GM23248 (cell line): ENCODE results near the gene ATP6AP2. TPM values are rescaled to one million over a fixed set of nuclear protein-coding genes. Genes with fewer than 3 reads are reported as not detected.

ENCODE experiments used
- DNase-seq: peaks from one replicate; pipeline ENCODE4 v3.0.0-alpha.2; 2015
- H2AFZ ChIP-seq: fragments of 200-600 bp; sonication (generic); 2 replicates; pipeline ENCODE4 v1.6.1; 2016; ENCODE audit warnings: antibody characterized with exemption
- H3F3A ChIP-seq: fragments of 200-600 bp; sonication (generic); 2 replicates; pipeline ENCODE4 v1.6.1; 2016; ENCODE audit warnings: mild to moderate bottlenecking, antibody characterized with exemption, mixed run types; ENCODE audit not compliant: insufficient read depth
- H3K27ac ChIP-seq: fragments of 200-600 bp; sonication (generic); 2 replicates; pipeline ENCODE4 v1.5.1; 2016; ENCODE audit warnings: mild to moderate bottlenecking
- H3K27me3 ChIP-seq: fragments of 200-600 bp; sonication (generic); replicated peaks from 2 replicates; pipeline ENCODE4 v1.6.1; 2016; ENCODE audit warnings: mild to moderate bottlenecking; ENCODE audit not compliant: insufficient read depth
- H3K36me3 ChIP-seq: fragments of 200-600 bp; sonication (generic); 2 replicates; pipeline ENCODE4 v1.6.1; 2016; ENCODE audit warnings: low read depth, mild to moderate bottlenecking
- H3K4me1 ChIP-seq: fragments of 200-600 bp; sonication (generic); 2 replicates; pipeline ENCODE4 v1.6.1; 2016; ENCODE audit warnings: mild to moderate bottlenecking; ENCODE audit not compliant: insufficient read depth
- H3K4me2 ChIP-seq: fragments of 200-600 bp; sonication (generic); one replicate; pipeline ENCODE4 v1.6.1; 2016; ENCODE audit warnings: mild to moderate bottlenecking; ENCODE audit not compliant: unreplicated experiment
- H3K4me3 ChIP-seq: fragments of 200-600 bp; sonication (generic); 2 replicates; pipeline ENCODE4 v1.5.1; 2016; ENCODE audit warnings: mild to moderate bottlenecking
- H3K79me2 ChIP-seq: fragments of 200-600 bp; sonication (generic); 2 replicates; pipeline ENCODE4 v1.6.1; 2016; ENCODE audit warnings: mild to moderate bottlenecking; ENCODE audit not compliant: insufficient read depth
- H3K9ac ChIP-seq: fragments of 200-600 bp; sonication (generic); 2 replicates; pipeline ENCODE4 v1.6.1; 2016; ENCODE audit warnings: mild to moderate bottlenecking
- H3K9me2 ChIP-seq: fragments of 200-600 bp; sonication (generic); 2 replicates; pipeline ENCODE4 v1.6.1; 2016; ENCODE audit warnings: mixed run types, mild to moderate bottlenecking, moderate library complexity; ENCODE audit not compliant: insufficient read depth
- H3K9me3 ChIP-seq: fragments of 200-600 bp; sonication (generic); one replicate; pipeline ENCODE4 v1.6.1; 2017; ENCODE audit warnings: low read depth
- H4K20me1 ChIP-seq: fragments of 200-600 bp; sonication (generic); 2 replicates; pipeline ENCODE4 v1.6.0; 2016; ENCODE audit not compliant: insufficient read depth
- EZH2 ChIP-seq: fragments of 200-600 bp; sonication (generic); IDR thresholded peaks from 2 replicates; pipeline ENCODE4 v1.6.1; 2018; ENCODE audit warnings: antibody characterized with exemption, mild to moderate bottlenecking; ENCODE audit not compliant: insufficient read depth, poor library complexity, severe bottlenecking
- EZH2phosphoT487 ChIP-seq: fragments of 200-600 bp; sonication (generic); IDR thresholded peaks from 2 replicates; pipeline ENCODE4 v1.6.1; 2018; ENCODE audit warnings: antibody characterized with exemption, moderate library complexity, mild to moderate bottlenecking, low read depth; ENCODE audit not compliant: insufficient read depth
- WGBS, 2 experiments: methylation state at CpG; one replicate each; pipeline ENCODE4 v1.1.6; 2015 to 2017; ENCODE audit warnings: low lambda C conversion rate in 2 of 2, low coverage in 1 of 2; ENCODE audit errors: missing lambda C conversion rate in 2 of 2; 5-methylcytosine and 5-hydroxymethylcytosine counted together
- in situ Hi-C: fragments of 300-500 bp; cut with MboI; formaldehyde crosslinking; loops from 2 replicates; pipeline ENCODE4 v1.15.0; 2020
- polyA plus RNA-seq: library from polyadenylated mRNA; unstranded; fragments of >200 nt; fragmentation: Nextera tagmentation; extraction: Ambion mirVana; gene quantifications from 2 replicates; pipeline ENCODE4 v1.2.1, GENCODE V29; 2016
- total RNA-seq: library from RNA; depleted of rRNA; stranded (reverse); fragments of >200 nt; shearing (Covaris generic); gene quantifications from 2 replicates; pipeline ENCODE4 v1.2.3, GENCODE V29; 2014; rRNA removed

ATP6AP2 gene, protein sequence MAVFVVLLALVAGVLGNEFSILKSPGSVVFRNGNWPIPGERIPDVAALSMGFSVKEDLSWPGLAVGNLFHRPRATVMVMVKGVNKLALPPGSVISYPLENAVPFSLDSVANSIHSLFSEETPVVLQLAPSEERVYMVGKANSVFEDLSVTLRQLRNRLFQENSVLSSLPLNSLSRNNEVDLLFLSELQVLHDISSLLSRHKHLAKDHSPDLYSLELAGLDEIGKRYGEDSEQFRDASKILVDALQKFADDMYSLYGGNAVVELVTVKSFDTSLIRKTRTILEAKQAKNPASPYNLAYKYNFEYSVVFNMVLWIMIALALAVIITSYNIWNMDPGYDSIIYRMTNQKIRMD
- total RNA-seq (211 and 212 TPM in 2 replicates), polyA plus RNA-seq (442 and 443 TPM in 2 replicates)

DNA sequence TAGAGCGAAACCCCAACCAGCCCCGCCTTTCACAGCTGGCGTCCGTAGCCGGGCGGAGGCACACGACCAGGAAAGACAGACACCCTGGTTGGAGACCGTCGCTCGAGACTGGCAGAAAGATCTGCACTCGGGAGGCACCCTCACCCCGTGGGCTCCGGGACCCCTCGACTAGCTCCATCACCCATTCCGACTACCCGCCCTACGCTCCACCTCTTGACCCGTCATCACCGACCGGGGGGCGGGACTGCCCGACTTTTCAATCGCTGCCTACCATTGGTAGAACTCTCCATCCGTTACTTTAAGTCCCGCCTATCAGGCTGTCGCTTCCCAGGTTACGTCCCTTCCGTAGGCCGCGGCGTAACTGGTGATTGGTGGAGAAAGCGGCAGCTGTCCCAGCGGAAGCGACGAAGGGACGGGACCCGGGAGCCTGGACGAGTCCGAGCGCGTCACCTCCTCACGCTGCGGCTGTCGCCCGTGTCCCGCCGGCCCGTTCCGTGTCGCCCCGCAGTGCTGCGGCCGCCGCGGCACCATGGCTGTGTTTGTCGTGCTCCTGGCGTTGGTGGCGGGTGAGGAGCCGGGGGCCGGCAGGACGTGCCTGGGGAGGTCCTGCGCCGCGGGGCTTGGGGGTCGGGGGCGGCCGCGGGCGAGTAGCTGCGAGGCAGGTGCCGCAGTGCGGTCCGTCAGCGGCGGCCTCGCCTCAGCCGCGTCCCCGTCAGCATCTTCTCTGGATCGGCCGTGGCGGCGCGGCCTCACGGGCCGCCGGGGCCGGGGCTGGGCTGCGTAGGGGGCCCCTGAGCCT lies at the start of gene ATP6AP2:
Gene ATP6AP2, plus strand, starts transcription at position 434 of the 799 bp plus-strand sequence. Its CDS starts 96 bp downstream, at position 530.
- H3K9me2 ChIP-seq: no peaks in the 10 kb centered on the region
- H3K4me1 ChIP-seq: peaks cover 6% of the 10 kb centered on the region; the same call in 1 of the 2 replicates
- peak within 1 kb of the TSS; percentile 78 for H3K4me2 ChIP-seq
- H3K9ac ChIP-seq: peak within 1 kb of the TSS; percentile 94
- peaks cover 47% of the 10 kb centered on the region for H3K79me2 ChIP-seq
- H2AFZ ChIP-seq: peak within 1 kb of the TSS; percentile 83
- in situ Hi-C loops: no loop called here
- peak within 1 kb of the TSS; percentile 93 for H3K4me3 ChIP-seq
- no peaks in the 10 kb centered on the region for H3K36me3 ChIP-seq
- H4K20me1 ChIP-seq: no peaks in the 10 kb centered on the region
- H3K27me3 ChIP-seq: no peaks in the 10 kb centered on the region
- DNase-seq: peak; percentile 94
- TF ChIP-seq EZH2phosphoT487 (no peak), EZH2 (no peak)
- no peaks in the 10 kb centered on the region for H3K9me3 ChIP-seq
- peak within 1 kb of the TSS; percentile 84 for H3K27ac ChIP-seq
- no peaks in the 10 kb centered on the region for H3F3A ChIP-seq
- 0% methylated on average over 38 to 40 of the region's 89 CpGs for WGBS, 2 experiments

DNA sequence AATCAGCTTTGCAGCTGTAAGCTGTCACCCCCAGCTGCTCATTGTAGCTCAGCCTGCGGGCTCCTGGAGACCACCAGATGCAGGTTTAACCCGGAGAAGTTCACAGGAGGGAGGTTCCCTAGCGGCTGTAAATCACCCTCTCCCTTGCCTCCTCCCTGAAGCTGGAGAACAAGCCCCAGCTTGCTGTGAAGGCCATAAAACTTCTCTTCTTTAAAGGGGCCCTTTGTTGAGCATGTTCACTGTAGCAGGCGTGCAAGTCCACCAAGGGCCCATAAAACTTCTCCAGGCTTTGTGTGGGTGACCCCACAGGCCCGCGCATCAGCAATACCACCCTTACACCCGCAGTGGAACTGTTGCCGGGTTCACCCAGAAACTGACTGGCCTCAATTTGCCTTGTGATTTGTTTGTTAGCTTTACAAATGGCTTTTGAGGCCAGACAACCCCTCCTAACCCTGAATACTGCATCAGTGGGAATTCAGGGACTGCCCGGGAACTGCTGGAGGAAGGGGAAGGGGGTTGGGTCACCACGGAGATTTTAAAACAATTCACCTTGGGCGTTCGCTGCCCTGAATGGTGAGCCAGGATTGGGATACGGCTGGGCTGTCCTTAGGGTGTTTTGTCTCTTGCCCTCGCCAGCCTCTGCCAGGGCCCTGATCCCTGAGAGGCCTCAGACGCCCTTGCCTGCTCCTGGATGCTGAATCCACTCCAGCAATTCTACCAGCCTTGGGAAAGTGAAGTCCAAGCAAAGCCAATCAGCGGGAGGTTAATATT lies 49.5 kb upstream of the ATP6AP2 start:
- no peak overlapping the region for H3K9ac ChIP-seq

DNA sequence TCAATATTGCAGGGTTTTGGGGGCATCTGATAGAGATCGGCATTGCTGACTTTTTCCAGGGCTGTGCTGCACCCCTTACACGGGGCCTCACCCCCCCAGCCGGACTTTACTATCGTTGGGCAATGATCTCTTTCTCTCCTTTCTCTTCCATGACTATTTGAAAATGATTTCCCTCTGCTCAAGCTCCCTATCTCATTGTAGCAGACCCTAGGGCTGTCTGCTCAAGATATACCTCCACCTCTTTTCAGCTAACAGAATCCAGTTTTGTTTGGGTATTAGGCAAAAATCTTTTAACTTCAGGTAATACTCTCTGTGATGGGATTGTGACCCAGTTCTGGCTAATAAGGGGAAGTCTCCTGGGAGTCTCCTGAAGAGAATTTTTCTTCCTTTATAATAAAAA lies 43.5 kb upstream of the ATP6AP2 start:
- Histone ChIP-seq H3K27me3 (no peaks in the 10 kb centered on the region), H3K36me3 (no peaks in the 10 kb centered on the region), H3K9me3 (no peaks in the 10 kb centered on the region), H3K9me2 (no peaks in the 10 kb centered on the region), H3F3A (no peaks in the 10 kb centered on the region), H2AFZ (no peak overlapping the region), H3K27ac (no peak overlapping the region), H3K79me2 (no peaks in the 10 kb centered on the region), H4K20me1 (no peaks in the 10 kb centered on the region), H3K9ac (no peak overlapping the region), H3K4me2 (no peak overlapping the region), H3K4me1 (peaks cover 8% of the 10 kb centered on the region; the same call in 1 of the 2 replicates), H3K4me3 (no peak overlapping the region)
- 68 to 80% methylated on average over 3 to 4 of the region's 4 CpGs for WGBS, 2 experiments
- in situ Hi-C loops: no loop called here
- TF ChIP-seq EZH2 (no peak), EZH2phosphoT487 (no peak)
- no peak for DNase-seq

More for the DNA sequence above, 49.5 kb upstream of the ATP6AP2 start:
- Histone ChIP-seq H2AFZ (no peak overlapping the region), H3K4me3 (no peak overlapping the region), H4K20me1 (no peaks in the 10 kb centered on the region), H3K27me3 (no peaks in the 10 kb centered on the region), H3K36me3 (no peaks in the 10 kb centered on the region), H3K79me2 (no peaks in the 10 kb centered on the region), H3K4me2 (no peak overlapping the region), H3K27ac (no peak overlapping the region), H3K9me2 (no peaks in the 10 kb centered on the region), H3K4me1 (no peaks in the 10 kb centered on the region), H3F3A (no peaks in the 10 kb centered on the region), H3K9me3 (no peaks in the 10 kb centered on the region)
- no peak for TF ChIP-seq EZH2
- no peak for TF ChIP-seq EZH2phosphoT487
- in situ Hi-C loops: no loop called here
- no peak for DNase-seq
- WGBS, 2 experiments: 54 to 57% methylated on average over 15 to 16 of the region's 16 CpGs

DNA sequence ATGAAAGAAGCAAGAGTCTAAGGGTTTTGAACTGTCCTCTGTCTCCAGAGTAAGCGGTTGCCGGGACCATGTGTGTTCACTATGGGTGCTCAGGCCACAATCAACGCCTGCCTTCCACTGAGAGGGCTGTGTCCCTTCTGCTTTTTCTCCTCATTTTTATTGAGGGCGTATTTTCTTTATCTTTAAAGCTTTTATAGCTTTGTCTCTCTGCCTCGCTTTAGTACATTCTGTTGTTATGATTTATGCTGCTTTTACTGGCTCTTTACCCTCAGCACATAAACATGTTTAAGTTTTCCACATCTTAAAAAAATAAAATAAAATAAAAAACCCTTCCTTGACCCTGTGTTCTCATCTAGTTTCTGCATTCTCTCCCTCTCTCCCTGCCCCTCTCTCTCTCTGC lies 42.4 kb upstream of the ATP6AP2 start:
- Histone ChIP-seq H3K36me3 (no peaks in the 10 kb centered on the region), H3K27me3 (no peaks in the 10 kb centered on the region), H3K79me2 (no peaks in the 10 kb centered on the region), H3K4me3 (no peak overlapping the region), H3F3A (no peaks in the 10 kb centered on the region), H3K9ac (no peak overlapping the region), H3K4me1 (peaks cover 8% of the 10 kb centered on the region; the same call in 1 of the 2 replicates), H3K9me3 (no peaks in the 10 kb centered on the region), H4K20me1 (no peaks in the 10 kb centered on the region), H3K27ac (no peak overlapping the region), H2AFZ (no peak overlapping the region), H3K4me2 (no peak overlapping the region), H3K9me2 (no peaks in the 10 kb centered on the region)
- in situ Hi-C loops: no loop called here
- TF ChIP-seq EZH2phosphoT487 (no peak), EZH2 (no peak)
- no peak for DNase-seq
- 91 to 94% methylated on average over 5 of the region's 5 CpGs for WGBS, 2 experiments
